Cardiac muscle cell (in vitro differentiated cells and primary cell): ENCODE measurements around the gene JMY. TPM values are rescaled to one million over a fixed set of nuclear protein-coding genes. Genes with fewer than 3 reads are reported as not detected.

ENCODE experiments used
- DNase-seq, 2 donors: peaks; one replicate each; pipeline versions ENCODE4 v3.0.0 to v3.0.0-alpha.2; 2010 to 2017; ENCODE audit warnings: low read depth in 1 of 2, low spot score in 1 of 2
- H3K27ac ChIP-seq: fragments of 200-600 bp; sonication (generic); 2 replicates; pipeline ENCODE4 v1.5.1; 2016
- H3K27me3 ChIP-seq: fragments of 200-600 bp; sonication (generic); 2 replicates; pipeline ENCODE4 v1.6.0; 2016; ENCODE audit warnings: control low read depth
- H3K36me3 ChIP-seq: fragments of 200-600 bp; sonication (generic); 2 replicates; pipeline ENCODE4 v1.5.1; 2016; ENCODE audit warnings: control low read depth
- H3K4me1 ChIP-seq: fragments of 200-600 bp; sonication (generic); 2 replicates; pipeline ENCODE4 v1.8.1; 2017; ENCODE audit warnings: low read depth, mild to moderate bottlenecking, mixed run types
- H3K4me3 ChIP-seq: fragments of 200-600 bp; sonication (generic); 2 replicates; pipeline ENCODE4 v1.5.1; 2016; ENCODE audit warnings: mild to moderate bottlenecking
- H3K9me3 ChIP-seq: fragments of 200-600 bp; sonication (generic); 2 replicates; pipeline ENCODE4 v1.5.1; 2017; ENCODE audit warnings: low read depth, mild to moderate bottlenecking, control low read depth
- polyA plus RNA-seq: library from polyadenylated mRNA; unstranded; fragments of >200 nt; fragmentation: Nextera tagmentation; extraction: Ambion mirVana; gene quantifications from 2 replicates; pipeline ENCODE4 v1.2.1, GENCODE V29; 2016
- total RNA-seq: library from RNA; depleted of rRNA; stranded (reverse); fragments of >200 nt; gene quantifications from 2 replicates; pipeline ENCODE4 v1.2.3, GENCODE V29; 2016
- TF ChIP-seq, protein P1 (sequence below): IDR thresholded peaks from 2 replicates; pipeline ENCODE4 v1.5.1; 2012; ENCODE audit warnings: low read depth, mild to moderate bottlenecking, low read length

The JMY gene
- total and polyA plus RNA-seq, 2 experiments from 2014 or later = 6.3 to 23.0 TPM

DNA sequence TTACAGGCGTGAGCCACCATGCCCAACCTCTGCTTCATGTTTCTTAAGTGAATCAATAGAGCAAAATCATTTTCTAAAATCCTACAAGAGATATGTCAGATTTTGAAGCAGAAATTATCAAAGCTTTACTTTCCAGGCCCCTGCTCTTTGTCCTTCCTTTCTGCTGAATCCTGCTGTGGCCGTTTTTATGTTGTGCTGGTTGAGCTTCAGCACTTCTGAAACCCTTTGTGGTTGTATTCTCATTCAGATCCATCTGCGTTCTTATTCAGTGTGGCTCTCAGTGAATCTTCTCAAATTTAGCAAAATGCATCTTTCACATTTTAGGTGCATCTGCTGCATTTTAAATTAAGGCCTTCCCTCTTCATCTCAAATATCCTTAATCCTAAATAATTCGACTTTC lies 26.0 kb downstream of the JMY start:
- TF ChIP-seq, protein P1, sequence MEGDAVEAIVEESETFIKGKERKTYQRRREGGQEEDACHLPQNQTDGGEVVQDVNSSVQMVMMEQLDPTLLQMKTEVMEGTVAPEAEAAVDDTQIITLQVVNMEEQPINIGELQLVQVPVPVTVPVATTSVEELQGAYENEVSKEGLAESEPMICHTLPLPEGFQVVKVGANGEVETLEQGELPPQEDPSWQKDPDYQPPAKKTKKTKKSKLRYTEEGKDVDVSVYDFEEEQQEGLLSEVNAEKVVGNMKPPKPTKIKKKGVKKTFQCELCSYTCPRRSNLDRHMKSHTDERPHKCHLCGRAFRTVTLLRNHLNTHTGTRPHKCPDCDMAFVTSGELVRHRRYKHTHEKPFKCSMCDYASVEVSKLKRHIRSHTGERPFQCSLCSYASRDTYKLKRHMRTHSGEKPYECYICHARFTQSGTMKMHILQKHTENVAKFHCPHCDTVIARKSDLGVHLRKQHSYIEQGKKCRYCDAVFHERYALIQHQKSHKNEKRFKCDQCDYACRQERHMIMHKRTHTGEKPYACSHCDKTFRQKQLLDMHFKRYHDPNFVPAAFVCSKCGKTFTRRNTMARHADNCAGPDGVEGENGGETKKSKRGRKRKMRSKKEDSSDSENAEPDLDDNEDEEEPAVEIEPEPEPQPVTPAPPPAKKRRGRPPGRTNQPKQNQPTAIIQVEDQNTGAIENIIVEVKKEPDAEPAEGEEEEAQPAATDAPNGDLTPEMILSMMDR = no peak
- Histone ChIP-seq H3K4me3 (no peak overlapping the region), H3K36me3 (no peaks in the 10 kb centered on the region), H3K27ac (no peak overlapping the region), H3K9me3 (no peaks in the 10 kb centered on the region), H3K27me3 (no peaks in the 10 kb centered on the region), H3K4me1 (no peaks in the 10 kb centered on the region)
- no peak for DNase-seq

DNA sequence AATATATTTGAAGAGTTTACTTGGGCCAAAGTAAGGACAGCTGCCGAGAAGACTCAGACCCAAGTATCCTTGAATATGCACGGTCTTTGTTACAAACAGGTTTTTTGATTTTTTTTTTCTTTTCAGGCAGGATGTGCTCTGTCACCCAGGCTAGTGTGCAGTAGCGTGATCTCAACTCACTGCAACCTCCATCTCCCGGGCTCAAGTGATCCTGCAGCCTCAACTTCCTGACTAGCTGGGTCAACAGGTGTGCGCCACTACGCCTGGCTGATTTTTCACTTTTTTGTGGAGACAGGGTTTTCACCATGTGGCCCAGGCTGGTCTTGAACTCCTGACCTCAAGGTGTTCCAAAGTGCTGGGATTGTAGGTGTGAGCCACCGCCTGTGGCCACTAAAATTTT lies 27.4 kb downstream of the JMY start:
- Histone ChIP-seq H3K4me3 (no peak overlapping the region), H3K27me3 (no peaks in the 10 kb centered on the region), H3K9me3 (no peaks in the 10 kb centered on the region), H3K27ac (no peak overlapping the region), H3K4me1 (no peaks in the 10 kb centered on the region), H3K36me3 (no peaks in the 10 kb centered on the region)
- TF ChIP-seq, protein P1 = no peak
- DNase-seq = no peak

DNA sequence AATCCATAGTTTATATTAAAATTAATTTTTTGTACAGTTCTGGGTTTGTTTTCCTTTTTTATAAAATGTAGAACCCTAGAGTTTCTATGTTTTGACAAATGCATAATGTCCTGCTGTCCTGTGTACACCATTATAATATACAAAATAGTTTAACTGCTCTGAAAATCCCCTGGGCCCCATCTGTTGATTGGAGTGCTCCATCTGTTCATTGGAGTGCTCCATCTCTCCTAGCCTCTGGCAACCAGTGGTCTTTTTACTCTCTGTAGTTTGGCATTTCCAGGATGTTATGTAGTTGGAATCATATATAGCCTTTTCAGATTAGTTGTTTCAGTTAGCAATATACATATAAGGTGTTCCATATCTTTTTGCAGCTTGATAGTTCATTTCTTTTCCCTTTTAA lies 31.2 kb downstream of the JMY start:
- TF ChIP-seq, protein P1 = no peak
- Histone ChIP-seq H3K9me3 (no peaks in the 10 kb centered on the region), H3K27me3 (no peaks in the 10 kb centered on the region), H3K4me1 (no peaks in the 10 kb centered on the region), H3K27ac (no peak overlapping the region), H3K4me3 (no peak overlapping the region), H3K36me3 (no peaks in the 10 kb centered on the region)
- DNase-seq = no peak

DNA sequence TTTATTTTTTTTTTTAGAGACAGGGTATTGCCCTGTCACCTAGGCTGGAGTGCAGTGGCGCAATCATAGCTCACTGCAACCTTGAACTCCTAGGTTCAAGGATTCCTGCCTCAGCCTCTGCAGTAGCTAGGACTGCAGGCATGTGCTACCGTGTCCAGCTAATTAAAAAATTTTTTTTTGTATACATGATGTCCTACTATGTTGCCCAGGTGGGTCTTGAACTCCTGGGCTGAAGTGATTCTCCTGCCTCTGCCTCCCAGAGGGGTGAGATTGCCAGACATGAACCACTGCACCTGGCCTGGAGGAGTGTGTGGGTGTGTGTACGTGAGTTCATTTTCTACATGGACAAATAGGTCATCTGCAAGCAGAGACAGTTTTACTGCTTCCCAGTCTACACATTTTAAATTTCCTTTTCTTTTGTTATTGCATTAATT lies 33.8 kb downstream of the JMY start:
- no peak for DNase-seq
- no peaks in the 10 kb centered on the region for H3K27me3 ChIP-seq
- no peaks in the 10 kb centered on the region for H3K36me3 ChIP-seq
- no peaks in the 10 kb centered on the region for H3K4me1 ChIP-seq
- H3K4me3 ChIP-seq = no peak overlapping the region
- TF ChIP-seq, protein P1 = no peak
- H3K9me3 ChIP-seq = no peaks in the 10 kb centered on the region
- H3K27ac ChIP-seq = no peak overlapping the region

DNA sequence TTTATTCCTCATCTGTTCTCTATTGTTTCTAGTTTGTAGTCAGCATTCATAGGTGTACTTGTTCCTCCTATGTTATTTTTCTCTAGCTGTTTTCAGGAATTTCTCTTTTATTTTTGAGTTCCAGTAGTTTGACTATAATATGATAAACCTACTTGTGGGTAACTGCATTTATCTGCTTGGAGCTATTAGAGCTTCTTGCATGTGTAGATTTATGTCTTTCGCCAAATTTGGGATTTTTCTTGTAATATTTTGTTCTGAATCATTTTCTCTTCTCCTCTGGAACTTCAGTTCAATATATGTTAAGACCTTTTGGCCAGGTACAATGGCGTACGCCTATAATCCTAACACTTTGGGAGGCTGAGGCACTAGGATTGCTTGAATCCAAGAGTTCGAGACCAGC lies 37.4 kb downstream of the JMY start:
- H3K9me3 ChIP-seq = no peaks in the 10 kb centered on the region
- no peaks in the 10 kb centered on the region for H3K36me3 ChIP-seq
- TF ChIP-seq, protein P1 = no peak
- H3K27ac ChIP-seq = no peak overlapping the region
- no peak overlapping the region for H3K4me3 ChIP-seq
- H3K4me1 ChIP-seq = no peaks in the 10 kb centered on the region
- no peak for DNase-seq
- H3K27me3 ChIP-seq = no peaks in the 10 kb centered on the region

DNA sequence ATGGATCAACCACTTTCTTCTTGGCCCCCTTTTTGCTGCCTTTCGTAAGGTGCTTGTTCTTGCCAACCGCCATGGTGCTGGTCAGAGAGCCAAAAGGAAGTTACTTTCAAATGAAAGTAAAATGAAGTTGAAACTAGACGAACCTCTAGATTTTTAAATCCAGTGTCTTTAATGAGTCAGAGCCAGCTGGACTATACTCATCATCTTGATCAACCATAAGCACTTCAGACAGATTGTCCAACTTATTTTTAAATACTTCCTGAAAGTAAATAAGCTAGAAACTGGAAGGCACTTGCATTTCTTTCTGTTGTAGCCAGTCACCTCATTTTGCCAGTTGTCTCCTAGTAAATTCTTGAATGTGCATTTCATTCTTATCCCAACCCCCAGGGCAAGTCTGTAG lies 48.9 kb downstream of the JMY start:
- H3K9me3 ChIP-seq = no peaks in the 10 kb centered on the region
- H3K27ac ChIP-seq = no peak overlapping the region
- H3K4me1 ChIP-seq = no peaks in the 10 kb centered on the region
- H3K36me3 ChIP-seq = peaks cover 3% of the 10 kb centered on the region
- no peaks in the 10 kb centered on the region for H3K27me3 ChIP-seq
- no peak for DNase-seq
- no peak overlapping the region for H3K4me3 ChIP-seq
- TF ChIP-seq, protein P1 = no peak
